ENCODE data around the gene RPRD1B.

Gene RPRD1B, protein sequence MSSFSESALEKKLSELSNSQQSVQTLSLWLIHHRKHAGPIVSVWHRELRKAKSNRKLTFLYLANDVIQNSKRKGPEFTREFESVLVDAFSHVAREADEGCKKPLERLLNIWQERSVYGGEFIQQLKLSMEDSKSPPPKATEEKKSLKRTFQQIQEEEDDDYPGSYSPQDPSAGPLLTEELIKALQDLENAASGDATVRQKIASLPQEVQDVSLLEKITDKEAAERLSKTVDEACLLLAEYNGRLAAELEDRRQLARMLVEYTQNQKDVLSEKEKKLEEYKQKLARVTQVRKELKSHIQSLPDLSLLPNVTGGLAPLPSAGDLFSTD

DNA sequence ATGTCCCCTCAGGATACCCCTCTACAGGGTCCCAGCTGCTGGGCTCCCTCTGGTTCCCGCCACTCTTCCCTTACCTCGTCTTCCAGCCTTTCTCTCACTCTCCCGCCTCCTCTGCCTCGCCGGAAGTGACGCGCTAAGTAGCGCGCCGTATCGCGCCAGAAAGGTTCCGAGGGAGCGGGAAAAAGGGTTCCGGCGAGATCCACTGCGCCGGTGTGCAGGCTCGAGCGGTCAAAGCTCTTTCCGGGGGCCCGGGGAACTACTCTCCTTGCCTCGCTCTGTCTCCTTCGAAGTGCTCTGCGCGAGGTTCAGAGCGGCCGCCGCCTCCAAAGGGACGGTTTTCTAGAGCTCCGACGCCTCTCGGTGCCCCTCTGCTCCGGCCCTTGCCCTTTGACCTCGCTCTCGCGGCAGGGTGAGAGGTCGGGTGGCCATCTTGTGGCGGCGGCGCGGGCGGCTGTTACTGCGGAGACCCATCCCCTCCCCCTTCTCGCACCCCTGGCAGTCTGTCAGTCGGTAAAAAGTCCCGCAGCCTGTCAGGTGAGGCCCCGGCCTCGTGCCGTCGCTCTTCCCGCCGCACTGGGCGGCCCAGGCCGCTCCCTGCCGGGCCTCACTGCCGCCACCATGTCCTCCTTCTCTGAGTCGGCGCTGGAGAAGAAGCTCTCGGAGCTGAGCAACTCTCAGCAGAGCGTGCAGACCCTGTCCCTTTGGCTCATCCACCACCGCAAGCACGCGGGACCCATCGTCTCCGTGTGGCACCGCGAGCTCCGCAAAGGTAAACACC is at the start of gene RPRD1B, which contains the start of gene TTI1:
Gene RPRD1B (plus strand): TSS at position 417 of the 778 bp plus-strand sequence. CDS start 202 bp downstream, at position 619.
Gene TTI1 (minus strand): TSS at position 127 of the 778 bp plus-strand sequence. CDS start 19,640 bp downstream, outside the sequence.
- DNase-seq: peak; percentile 75 to 80 (median 78)

DNA sequence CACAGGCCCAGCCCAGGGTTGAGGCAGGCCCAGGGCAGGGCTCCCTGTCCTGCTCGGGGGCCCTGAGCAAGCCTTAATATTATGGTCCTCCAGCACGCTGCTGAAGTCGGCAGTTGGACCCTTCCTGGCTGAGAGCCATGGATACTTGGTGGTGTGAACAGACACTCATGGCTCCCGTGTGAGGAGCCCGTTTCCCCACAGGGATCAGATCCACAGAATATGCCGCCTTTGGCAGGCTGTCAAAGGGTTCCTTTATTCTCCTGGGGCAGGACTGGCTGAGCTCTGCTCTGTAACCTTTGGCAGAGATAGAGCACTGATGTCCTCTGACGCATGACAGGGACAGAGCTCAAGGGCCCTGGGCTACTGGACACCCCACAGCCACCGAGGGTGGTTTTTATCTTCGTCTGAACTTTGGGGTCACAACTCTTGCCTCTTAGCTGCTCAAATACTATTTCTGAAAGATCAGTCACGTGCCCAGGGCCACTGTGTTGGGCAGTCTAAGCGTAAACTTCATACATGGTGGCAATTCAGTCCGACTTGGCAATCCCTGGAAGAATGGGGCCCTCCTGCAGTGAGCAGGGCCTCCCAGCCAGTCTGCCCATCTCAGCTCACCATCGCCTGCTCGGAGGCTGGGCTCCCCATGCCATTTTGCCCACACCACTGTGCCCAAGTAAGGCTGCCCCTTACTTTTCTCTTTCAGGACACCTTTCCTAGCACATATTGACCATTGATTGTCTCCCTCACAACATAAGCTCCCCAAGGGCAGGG is 49.3 kb upstream of the RPRD1B start:
- no peak for DNase-seq

DNA sequence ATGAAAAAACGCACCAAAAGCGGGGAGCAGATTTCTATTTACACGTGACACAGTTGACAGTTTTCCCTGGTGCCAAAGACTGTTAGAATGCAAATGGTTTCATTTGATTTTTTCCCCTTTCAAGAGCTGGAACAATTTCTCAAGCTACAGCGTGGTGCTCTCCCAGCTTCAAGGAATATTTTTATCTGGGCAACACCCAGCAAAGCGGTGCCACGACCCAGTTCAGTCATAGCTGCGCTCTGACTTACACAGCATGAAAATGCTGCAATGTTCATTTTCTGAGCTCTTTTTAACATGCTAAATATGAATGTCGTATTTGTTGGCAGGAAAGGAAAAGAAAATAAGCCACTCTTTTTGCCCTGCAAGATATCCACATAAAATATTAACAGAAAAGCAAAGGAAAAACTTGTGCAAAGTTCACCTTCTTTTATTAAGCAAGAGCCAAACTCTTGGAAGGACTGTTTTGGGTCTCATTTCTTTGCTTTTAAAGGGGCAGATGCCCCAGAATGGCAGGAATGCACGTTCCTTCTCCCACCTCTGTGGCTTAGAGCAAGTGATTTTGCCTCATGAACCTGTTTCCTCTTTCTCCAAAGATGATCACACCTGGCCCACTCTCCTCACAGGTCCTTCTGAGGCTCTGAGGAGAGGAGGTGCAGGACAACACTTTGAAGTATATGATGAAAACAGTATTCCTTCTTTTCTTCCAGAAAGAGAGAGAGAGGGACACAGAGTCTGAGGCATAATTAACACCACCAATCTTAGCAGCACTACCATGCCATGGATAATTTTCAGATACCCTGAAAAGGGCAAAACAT is 47.3 kb upstream of the RPRD1B start:
- no peak for DNase-seq

DNA sequence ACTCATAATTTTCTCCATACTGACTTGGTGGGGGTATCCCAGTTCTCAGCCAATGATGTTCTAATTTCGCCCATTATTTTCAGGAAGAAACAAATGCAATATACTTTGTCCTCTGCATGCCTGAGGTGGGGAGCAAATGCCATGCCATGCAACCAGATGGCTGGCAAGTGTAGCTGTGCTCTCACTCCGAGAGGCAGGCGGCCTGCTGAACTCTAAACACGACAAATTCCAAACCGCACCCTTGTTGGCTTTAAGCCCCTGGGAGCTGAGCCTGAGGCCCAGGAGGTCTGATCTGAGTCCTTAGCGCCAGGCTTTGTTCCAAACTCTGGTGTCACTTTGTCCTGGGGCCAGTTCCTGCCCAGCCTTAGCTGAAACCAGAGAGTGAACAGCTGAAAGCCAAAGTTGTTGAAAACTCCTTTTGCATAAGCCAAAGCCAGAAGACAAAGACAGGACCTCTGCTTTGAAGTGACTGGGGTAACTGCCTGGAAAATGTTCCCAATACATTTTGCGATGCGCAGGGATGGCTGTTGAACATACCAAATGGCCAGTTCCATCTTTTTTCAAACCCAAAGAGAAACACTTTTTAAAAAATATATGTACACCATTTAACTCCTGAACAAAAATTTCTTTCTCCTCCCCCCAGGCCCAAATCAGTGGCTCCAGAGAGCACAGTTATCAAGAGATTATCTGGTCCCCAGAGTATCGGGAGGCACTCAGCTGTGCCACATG is 46.5 kb upstream of the RPRD1B start:
- DNase-seq: no peak

DNA sequence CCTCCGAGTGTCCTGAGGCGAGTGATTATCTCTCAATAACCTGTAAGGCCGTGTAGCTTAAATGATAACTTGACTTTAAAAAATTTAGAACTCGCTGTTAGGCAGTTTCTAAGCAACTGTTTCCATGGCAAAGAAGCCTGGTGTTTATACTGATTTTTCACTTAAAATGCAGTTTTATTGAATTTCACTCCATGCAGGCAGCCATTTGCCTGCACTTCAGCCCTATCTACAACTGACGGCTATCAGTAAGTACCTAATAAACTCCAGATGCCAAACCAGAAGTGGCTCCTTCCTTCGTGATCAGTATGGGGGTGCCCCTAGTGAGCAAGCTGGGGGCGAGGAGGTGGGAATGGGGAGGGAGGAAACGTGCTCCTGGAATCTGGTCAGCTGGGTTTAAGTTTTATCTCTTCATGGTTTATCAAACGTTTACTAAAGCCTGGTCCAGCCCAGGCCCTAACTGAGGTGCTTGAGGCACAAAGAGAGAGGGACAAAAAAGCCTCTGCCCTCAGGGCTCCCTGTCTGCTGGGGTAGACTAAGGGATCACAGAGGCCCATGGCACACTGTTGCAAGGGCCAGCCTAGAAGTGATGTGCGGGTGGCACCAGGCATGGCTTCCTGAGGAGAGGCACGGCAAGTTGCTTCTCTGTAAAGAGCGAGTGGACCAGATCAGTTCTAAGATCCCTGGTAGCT is 45.8 kb upstream of the RPRD1B start:
- DNase-seq: no peak

DNA sequence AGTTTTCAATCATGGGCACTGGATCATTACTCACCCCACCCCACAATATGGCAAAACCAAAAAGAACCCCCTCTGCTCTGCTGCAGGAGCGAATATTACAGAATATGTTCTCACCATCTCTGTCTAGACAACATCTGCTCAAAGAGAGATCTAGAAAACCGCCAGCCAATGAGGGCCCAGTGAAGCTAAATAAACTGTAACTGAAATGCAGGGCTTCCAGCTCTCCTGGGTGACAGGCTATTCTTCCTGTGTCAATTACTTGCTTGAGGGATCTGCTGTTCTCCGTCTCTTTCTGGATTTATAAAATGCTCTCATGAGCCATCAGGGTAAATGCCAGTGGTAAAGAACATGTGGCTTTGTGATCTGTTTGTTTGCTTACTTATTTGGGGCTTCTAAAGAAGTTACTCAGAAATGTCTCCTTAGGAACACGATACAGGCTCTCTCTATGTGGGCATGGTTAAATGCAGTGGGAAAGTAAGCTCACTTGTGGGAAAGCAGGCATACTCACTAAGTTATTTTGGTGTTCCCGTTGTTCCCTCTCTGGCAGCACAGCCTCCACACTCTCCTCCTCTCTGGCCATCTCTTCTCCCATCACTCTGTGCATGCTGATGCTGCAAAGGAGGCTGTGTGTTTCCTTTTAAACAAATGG is 45.1 kb upstream of the RPRD1B start:
- no peak for DNase-seq

DNA sequence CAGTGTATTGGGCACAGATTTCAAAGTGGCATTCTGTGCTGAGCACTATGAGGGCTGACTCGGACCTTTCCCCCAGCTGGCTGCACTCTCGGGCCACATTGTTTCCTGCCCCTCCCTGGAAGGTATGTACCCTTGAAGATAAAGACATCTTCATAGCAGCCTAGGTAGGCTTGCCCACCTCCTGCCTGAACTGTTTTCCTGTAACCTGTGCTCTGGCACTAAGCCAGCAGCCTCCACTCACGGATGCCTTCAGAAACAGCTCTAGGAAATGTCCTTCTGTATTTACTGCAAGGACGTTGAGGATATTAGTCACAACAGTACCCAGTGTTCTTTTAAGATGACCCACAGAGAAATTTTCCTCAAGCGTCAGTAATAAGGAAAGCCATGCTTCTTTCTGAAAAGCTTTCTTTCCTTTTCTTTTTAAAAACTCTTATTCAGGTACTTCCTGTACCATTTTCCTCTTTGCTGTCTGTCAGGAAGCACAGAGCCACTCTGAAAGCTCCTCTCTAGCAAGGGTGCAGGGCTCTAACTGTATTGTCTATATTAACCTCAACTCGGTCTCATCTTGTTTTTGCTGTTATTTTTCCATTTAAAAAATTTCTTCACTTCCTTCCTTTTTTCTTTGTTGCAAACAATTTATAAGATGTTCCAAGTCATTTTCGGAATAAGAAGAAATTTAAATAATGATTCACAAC is 43.8 kb upstream of the RPRD1B start:
- no peak for DNase-seq

DNA sequence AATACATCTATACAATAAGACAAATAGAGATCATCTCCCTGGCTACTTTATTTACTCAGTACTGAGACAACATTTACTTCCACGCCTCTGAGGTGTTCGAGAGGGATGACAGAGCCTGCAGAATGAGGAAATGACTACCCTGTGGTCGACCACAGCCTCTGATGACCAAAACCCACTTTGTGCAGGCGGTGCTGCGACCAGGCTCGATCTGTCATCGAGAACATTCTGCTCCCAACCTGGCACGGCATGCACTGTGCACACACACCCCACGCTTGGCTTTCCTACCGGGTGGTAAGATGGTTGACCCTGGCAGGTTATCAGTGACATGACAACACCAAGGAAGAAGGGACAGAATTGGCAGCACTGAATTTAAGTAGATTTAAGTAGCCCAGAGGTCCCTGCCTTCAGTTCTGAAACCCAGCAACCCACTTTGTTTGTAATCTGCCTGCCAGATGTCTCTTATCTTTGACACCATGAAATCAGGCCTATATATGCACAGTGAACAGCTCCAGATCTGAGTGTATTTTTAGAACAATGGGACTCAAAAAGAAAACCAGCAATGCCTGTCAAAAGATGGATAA is 42.9 kb upstream of the RPRD1B start:
- no peak for DNase-seq

DNA sequence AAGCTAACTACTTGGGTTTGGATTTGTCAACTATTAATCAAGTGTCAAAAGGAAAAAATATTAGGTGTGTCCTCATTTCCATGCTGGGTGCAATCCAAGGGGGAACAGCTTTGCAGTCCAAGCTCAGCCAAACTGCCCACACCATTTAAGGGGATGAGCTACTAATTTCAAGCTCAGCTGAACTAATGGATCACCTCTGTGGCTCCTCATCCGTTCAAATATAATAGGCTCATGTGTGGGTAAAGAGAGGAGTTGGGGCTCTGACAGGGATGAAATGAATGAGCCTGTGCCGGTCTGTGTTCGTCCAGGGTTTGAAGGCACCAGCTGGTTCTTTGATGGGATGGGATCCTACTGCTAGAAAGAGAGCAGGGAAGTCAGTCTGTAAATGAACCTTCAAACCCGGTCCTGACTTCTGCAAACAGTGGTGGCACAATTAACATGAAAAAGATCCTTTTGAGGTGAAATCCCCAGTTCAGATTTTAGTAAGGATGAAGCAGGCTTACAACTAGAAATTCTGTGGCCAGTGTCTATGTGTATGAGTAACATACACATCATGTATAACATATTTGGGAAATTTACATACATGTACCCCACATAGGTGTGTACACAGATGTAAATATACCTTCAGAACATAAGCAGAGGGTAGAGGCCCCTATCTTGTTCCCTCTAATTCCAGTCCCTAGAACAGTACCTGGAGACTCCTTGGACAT is 42.2 kb upstream of the RPRD1B start:
- no peak for DNase-seq

DNA sequence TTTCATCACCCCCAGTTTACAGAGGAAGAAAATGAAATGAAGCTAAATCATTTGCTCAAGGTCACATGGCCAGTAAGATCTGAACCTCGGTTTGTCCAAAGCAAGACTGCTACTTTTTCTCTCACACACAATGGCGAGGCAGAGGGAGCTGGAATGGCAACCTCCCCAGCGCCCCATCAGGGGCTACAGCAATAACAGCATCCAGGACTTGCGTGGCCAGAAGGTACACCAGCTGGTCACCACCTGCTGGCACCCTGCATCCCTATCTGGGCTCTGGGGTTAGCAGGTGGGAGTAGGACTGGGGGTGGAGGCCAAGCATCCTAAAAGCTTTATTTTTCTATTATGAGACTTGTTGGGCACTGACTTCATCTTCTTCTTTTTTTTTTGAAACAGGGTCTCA is 41.6 kb upstream of the RPRD1B start:
- DNase-seq: no peak

DNA sequence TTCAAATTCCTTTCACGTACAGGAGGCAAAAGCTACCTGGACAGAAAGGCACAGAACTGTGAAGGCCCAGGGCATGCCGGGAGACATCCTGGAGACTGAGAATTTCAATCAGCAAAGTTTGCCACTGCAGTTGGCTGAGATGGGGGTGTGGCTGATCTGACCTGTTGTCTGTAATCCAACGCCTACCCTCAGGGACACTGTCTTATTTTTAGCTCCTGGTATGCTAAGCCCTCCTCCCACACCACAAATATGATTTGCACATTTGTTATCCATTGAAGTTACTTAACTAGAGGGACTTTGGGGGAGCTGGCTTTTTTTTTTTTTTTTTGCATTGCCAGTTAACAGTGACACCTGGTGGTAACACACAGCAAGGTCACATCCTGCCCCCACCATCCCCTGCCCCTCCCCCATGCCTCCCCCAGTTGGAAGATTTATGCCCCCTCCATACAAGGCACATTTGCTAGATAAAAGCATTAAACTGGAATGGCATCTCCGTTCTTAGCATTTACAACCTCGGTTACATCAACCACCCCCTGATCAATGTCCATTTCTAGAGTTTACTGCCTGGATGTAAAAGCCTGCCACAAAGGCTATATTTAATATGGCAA is 40.6 kb upstream of the RPRD1B start:
- peak in 1 of 4 experiments; percentile 4 for DNase-seq

DNA sequence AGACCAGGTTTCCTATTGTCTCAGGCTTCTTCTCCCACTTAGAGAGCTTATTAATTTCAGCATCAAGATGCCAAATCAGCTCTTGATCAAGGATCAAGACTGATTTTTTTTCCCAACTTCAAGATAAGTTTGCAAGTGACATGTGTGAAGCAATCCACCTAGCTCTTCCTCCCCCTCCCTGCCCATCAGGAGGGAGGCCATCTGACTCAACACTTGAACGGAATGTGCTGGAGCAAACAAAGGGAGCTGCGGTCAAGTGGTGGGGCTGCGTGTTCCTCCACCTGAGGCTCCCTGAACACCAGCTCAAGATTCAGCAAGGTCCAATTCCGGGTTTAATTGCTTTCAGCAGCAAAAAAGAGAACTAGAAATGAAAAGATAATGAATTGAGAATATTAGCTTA is 39.0 kb upstream of the RPRD1B start:
- no peak for DNase-seq

DNA sequence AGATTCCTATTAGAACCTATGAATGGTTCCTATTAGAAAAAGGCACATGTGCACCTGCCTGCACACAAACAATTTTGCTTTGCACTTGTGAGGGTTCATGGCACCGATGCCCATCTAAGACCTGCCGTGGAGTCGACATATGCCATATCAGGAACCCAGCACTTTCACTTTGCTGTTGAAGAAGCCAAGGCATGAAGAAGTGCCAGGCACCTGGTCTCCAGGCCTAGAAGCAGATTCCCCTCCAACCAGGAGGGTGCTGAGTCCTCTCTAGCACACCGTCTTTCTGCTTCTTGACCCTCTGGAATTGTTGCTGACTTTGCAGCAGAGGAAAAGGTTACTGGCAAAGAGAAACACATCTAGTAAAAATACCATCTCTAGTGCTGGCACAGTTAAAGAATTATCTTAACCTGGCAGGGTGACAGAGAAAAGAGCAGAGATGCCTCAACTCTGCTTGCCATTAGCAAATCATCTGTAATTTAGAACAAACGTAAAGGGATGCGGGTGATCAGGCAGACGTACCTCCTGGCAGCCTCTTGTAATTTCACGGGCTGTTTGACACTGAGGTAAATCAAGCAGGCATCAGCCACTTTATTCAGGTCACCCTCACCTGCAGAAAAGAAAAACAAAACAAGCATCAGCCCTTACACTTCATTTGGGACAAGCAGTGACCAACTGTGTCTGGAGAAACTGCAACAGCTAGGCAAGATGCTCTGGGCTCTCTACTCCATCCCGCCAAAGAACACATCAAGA is 37.5 kb upstream of the RPRD1B start:
- DNase-seq: no peak

DNA sequence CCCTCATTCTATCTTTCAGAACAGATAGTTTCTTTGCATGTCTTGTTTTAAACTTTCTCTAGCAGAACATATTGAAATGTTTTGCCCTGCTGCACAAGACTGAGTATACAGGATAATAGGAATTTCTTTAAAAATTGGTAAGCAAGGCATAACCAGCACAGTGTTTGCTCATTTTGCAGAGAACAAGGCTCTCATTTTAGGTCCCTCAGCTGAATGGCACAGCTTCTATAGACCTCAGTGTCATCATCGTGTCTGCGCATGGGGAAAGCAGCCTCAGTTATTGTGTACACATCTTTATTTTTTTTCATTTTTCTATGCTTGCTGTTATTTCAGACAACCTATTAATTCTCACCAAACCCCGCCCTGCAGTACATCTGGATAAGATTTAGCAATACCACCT is 36.0 kb upstream of the RPRD1B start:
- no peak for DNase-seq

DNA sequence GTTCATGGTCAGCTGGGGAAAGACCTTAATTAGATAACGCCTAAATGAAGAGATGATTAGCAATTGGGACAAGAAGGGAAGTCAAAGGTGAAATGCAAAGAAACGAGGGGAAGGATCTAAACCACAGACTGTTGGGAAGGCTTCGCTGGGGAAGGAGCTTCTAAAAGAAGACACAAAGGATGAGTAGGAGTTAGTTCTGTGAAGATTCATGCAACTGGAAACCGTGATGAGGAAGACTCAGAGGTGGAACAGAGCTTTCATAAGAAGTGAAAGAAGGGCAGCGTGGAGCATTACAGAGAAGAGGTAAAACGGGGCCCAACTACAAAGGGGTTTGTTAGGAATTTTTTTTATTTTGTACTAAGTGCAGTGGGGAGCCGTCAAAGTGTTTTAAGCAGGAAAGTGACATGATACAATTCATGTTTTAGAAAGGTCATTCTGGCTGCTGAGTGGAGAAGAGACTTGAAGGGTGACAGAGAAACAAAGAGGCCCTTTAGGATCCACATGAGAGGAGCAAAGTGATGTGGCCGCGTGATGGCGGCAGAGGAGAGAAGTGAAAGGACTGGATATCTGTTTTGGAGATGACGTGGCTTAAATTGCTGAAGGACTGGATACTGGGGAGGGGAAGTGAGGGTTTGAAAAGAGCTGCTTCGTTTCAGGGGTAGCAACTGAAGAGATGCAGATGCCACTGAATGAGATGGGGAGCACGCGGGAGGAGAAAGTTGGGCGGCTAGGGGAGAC is 33.9 kb upstream of the RPRD1B start:
- DNase-seq: no peak

DNA sequence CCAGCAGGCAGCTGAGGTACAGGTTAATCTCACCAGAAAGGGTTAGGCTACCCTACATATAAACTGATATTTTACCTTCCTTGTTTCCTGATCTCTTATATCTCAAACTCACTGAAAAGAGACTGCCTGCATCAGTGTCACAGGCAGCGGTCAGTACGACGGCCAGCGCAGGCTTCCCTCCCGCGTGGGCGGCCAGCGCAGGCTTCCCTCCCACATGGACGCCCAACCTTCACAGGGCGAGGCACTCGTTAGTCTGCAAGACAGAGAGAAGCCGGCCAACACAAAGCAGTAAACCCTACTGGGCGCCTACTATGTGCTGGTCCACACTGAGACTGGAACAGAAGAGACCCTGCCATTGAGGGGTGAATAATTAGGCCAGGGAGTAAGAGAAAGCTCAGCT is 33.3 kb upstream of the RPRD1B start:
- DNase-seq: no peak
